Neuronal stem cell (in vitro differentiated cells): ENCODE results near the gene RNU6-8.

Source experiments
- DNase-seq: peaks from one replicate; pipeline ENCODE4 v3.0.0-alpha.2; 2013; ENCODE audit warnings: low spot score
- H2AFZ ChIP-seq: one replicate; pipeline ENCODE4 v1.6.1; 2013; ENCODE audit warnings: mild to moderate bottlenecking, low read length, inconsistent platforms
- H2AK5ac ChIP-seq: 2 replicates; pipeline ENCODE4 v1.6.1; 2013; ENCODE audit warnings: low read depth, mild to moderate bottlenecking, inconsistent platforms, low read length, moderate library complexity, mixed read lengths
- H2BK120ac ChIP-seq: 2 replicates; pipeline ENCODE4 v1.6.1; 2013; ENCODE audit warnings: low read depth, mild to moderate bottlenecking, inconsistent platforms, low read length, moderate library complexity, mixed read lengths
- H2BK12ac ChIP-seq: one replicate; pipeline ENCODE4 v1.6.1; 2013; ENCODE audit warnings: low read length, inconsistent platforms
- H2BK15ac ChIP-seq: 2 replicates; pipeline ENCODE4 v1.6.1; 2013; ENCODE audit warnings: mild to moderate bottlenecking, low read length, inconsistent platforms, mixed read lengths
- H2BK5ac ChIP-seq: one replicate; pipeline ENCODE4 v1.6.1; 2013; ENCODE audit warnings: inconsistent platforms, mild to moderate bottlenecking, low read length, moderate library complexity
- H3K14ac ChIP-seq: one replicate; pipeline ENCODE4 v1.6.1; 2013; ENCODE audit warnings: low read length, inconsistent platforms
- H3K18ac ChIP-seq: 2 replicates; pipeline ENCODE4 v1.6.1; 2013; ENCODE audit warnings: low read length, inconsistent platforms
- H3K23ac ChIP-seq: 2 replicates; pipeline ENCODE4 v1.6.1; 2013; ENCODE audit warnings: low read depth, mild to moderate bottlenecking, mixed read lengths, low read length, inconsistent platforms; ENCODE audit not compliant: poor library complexity
- H3K27ac ChIP-seq: replicated peaks from 3 replicates; pipeline ENCODE4 v1.5.1; 2013; ENCODE audit warnings: low read length, inconsistent platforms
- H3K27me3 ChIP-seq, 3 experiments: 2 replicates each; pipeline ENCODE4 v1.6.1; 2013; ENCODE audit warnings: low read length in 3 of 3, mild to moderate bottlenecking in 2 of 3, inconsistent platforms in 1 of 3, low read depth in 1 of 3, mixed read lengths in 1 of 3, moderate library complexity in 1 of 3; ENCODE audit not compliant: control insufficient read depth in 3 of 3, insufficient read depth in 3 of 3
- H3K36me3 ChIP-seq, 2 donors: replicated peaks in 1 of 2; 2 replicates each; pipeline ENCODE4 v1.6.1; 2013; ENCODE audit warnings: low read length in 2 of 2; ENCODE audit not compliant: control insufficient read depth in 2 of 2, insufficient read depth in 2 of 2
- H3K4ac ChIP-seq: 2 replicates; pipeline ENCODE4 v1.6.1; 2013; ENCODE audit warnings: inconsistent platforms, mild to moderate bottlenecking, low read length, moderate library complexity
- H3K4me1 ChIP-seq, 2 donors: 1 replicate in 1 of 2; 2 replicates in 1 of 2; pipeline ENCODE4 v1.6.1; 2013; ENCODE audit warnings: low read length in 2 of 2, low read depth in 1 of 2; ENCODE audit not compliant: control insufficient read depth in 2 of 2, insufficient read depth in 1 of 2
- H3K4me2 ChIP-seq: one replicate; pipeline ENCODE4 v1.6.1; 2013; ENCODE audit warnings: mild to moderate bottlenecking, low read length, inconsistent platforms; ENCODE audit not compliant: insufficient read depth, poor library complexity, severe bottlenecking
- H3K4me3 ChIP-seq, 2 donors: 2 replicates each; pipeline ENCODE4 v1.5.1; 2013; ENCODE audit warnings: low read length in 2 of 2, mild to moderate bottlenecking in 2 of 2, inconsistent platforms in 1 of 2, moderate library complexity in 1 of 2
- H3K79me1 ChIP-seq: one replicate; pipeline ENCODE4 v1.6.1; 2013; ENCODE audit warnings: low read depth, mild to moderate bottlenecking, inconsistent platforms, low read length, moderate library complexity
- H3K9ac ChIP-seq: one replicate; pipeline ENCODE4 v1.6.1; 2013; ENCODE audit warnings: mild to moderate bottlenecking, low read depth, low read length, inconsistent platforms; ENCODE audit not compliant: poor library complexity
- H3K9me3 ChIP-seq, 2 donors: replicated peaks in 1 of 2; 2 replicates each; pipeline versions ENCODE3 to v1.6.1; 2013; ENCODE audit warnings: low read length in 2 of 2, mild to moderate bottlenecking in 2 of 2, inconsistent platforms in 1 of 2, low read depth in 1 of 2, mixed read lengths in 1 of 2, moderate library complexity in 1 of 2; ENCODE audit not compliant: control insufficient read depth in 2 of 2, insufficient read depth in 1 of 2
- H4K8ac ChIP-seq: one replicate; pipeline ENCODE4 v1.6.1; 2013; ENCODE audit warnings: low read depth, mild to moderate bottlenecking, inconsistent platforms, low read length, moderate library complexity
- H4K91ac ChIP-seq: one replicate; pipeline ENCODE4 v1.6.1; 2013; ENCODE audit warnings: low read length, low read depth, mild to moderate bottlenecking, inconsistent platforms; ENCODE audit not compliant: poor library complexity
- WGBS, 2 donors: extraction: QIAGEN DNeasy Blood & Tissue Kit; methylation state at CpG; one replicate each; pipeline ENCODE4 v1.1.7; 2013; ENCODE audit warnings: missing lambda C conversion rate in 2 of 2, mixed read lengths in 1 of 2; ENCODE audit not compliant: insufficient read length in 2 of 2, insufficient replicate concordance in 1 of 2; ENCODE audit errors: extremely low coverage in 2 of 2; 5-methylcytosine and 5-hydroxymethylcytosine counted together

RNU6-8 gene

GRCh38 chr14:32192712-32193373 lies 10.2 kb downstream of the RNU6-8 start:
- WGBS, 2 donors = no CpG with 5 or more reads among the region's 2 CpGs
- Histone ChIP-seq H3K4me1 (no peaks in the 10 kb centered on the region), H2BK15ac (no peak overlapping the region), H4K91ac (no peak overlapping the region), H2AFZ (no peak overlapping the region), H3K27me3 (peaks cover 0 to 3% (median 0%) of the 10 kb centered on the region in 3 experiments), H3K4me2 (no peak overlapping the region), H3K4ac (no peak overlapping the region), H3K4me3 (no peak overlapping the region), H3K27ac (no peak overlapping the region), H3K79me1 (no peaks in the 10 kb centered on the region), H3K9ac (no peak overlapping the region), H2BK12ac (no peak overlapping the region), H3K18ac (no peak overlapping the region), H2BK5ac (no peak overlapping the region), H2AK5ac (no peak overlapping the region), H4K8ac (no peak overlapping the region), H3K14ac (no peak overlapping the region), H3K36me3 (no peaks in the 10 kb centered on the region), H2BK120ac (no peak overlapping the region), H3K23ac (no peak overlapping the region), H3K9me3 (no peaks in the 10 kb centered on the region)
- no peak for DNase-seq

DNA sequence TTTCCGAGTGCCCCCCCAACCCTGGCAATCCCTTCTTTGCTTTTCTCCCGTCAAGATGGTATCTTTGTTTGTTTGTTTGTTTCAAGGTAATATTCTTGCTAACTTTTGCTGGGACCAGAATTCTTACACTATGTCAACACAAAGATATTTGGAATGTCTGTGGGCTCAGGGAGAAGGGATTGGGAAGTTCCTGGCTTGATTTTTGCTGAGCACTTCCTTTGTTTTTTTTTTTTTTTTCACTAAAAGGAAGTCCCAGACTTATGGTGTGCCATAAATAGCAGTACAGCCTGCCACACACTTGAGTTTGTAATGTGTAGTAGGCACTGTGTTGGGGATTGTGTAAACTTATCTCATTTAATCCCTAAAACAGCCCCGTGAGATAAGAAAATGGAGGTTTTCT lies 12.4 kb downstream of the RNU6-8 start:
- Histone ChIP-seq H2AFZ (no peak overlapping the region), H2BK120ac (no peak overlapping the region), H2BK12ac (no peak overlapping the region), H3K79me1 (no peaks in the 10 kb centered on the region), H3K9me3 (no peaks in the 10 kb centered on the region), H4K91ac (no peak overlapping the region), H3K4me1 (no peaks in the 10 kb centered on the region), H2AK5ac (no peak overlapping the region), H3K18ac (no peak overlapping the region), H3K4me2 (no peak overlapping the region), H3K27ac (no peak overlapping the region), H3K23ac (no peak overlapping the region), H3K4me3 (no peak overlapping the region), H3K9ac (no peak overlapping the region), H2BK5ac (no peak overlapping the region), H4K8ac (no peak overlapping the region), H3K27me3 (no peaks in the 10 kb centered on the region), H2BK15ac (no peak overlapping the region), H3K14ac (no peak overlapping the region), H3K36me3 (no peaks in the 10 kb centered on the region), H3K4ac (no peak overlapping the region)
- DNase-seq = no peak
- no CpG with 5 or more reads among the region's 3 CpGs for WGBS, 2 donors

DNA sequence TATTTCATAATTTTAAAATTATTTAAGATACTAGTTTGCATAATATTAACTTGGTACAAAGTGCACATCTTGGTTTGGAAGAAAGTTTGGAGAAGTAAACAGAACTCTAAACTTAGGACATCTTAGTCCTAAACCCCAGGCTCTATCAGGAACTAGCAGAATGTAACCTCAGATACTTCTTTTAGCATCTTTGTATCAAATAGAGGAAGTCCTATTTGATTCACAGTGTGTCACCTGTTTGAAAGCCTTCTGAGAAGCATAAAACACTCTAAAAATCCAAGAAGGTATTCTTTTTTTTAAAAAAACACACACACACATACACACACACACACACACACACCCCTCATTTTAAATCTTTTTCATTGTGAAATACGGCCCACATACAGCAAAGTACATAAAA lies 13.3 kb downstream of the RNU6-8 start:
- Histone ChIP-seq H3K9ac (no peak overlapping the region), H2BK12ac (no peak overlapping the region), H3K9me3 (peaks cover 0 to 3% of the 10 kb centered on the region in 2 donors), H2AK5ac (no peak overlapping the region), H2BK120ac (no peak overlapping the region), H3K4me3 (no peak overlapping the region), H4K8ac (no peak overlapping the region), H2BK15ac (no peak overlapping the region), H3K23ac (no peak overlapping the region), H4K91ac (no peak overlapping the region), H3K27ac (no peak overlapping the region), H3K4ac (no peak overlapping the region), H3K4me1 (no peaks in the 10 kb centered on the region), H3K18ac (no peak overlapping the region), H3K4me2 (no peak overlapping the region), H2AFZ (no peak overlapping the region), H3K36me3 (no peaks in the 10 kb centered on the region), H3K79me1 (no peaks in the 10 kb centered on the region), H2BK5ac (no peak overlapping the region), H3K14ac (no peak overlapping the region), H3K27me3 (no peaks in the 10 kb centered on the region)
- WGBS, 2 donors = no CpG with 5 or more reads among the region's 1 CpG
- no peak for DNase-seq

- H4K8ac ChIP-seq = no peak overlapping the region
- no peak overlapping the region for H3K9ac ChIP-seq
- H3K9me3 ChIP-seq = peaks cover 0 to 6% of the 10 kb centered on the region in 2 donors
- H3K18ac ChIP-seq = no peak overlapping the region
- no peaks in the 10 kb centered on the region for H3K36me3 ChIP-seq
- no peak overlapping the region for H4K91ac ChIP-seq
- DNase-seq = no peak
- H3K4me2 ChIP-seq = no peak overlapping the region
- no peak overlapping the region for H3K14ac ChIP-seq
- no peak overlapping the region for H2BK120ac ChIP-seq
- H3K4me1 ChIP-seq = no peaks in the 10 kb centered on the region
- H3K79me1 ChIP-seq = no peaks in the 10 kb centered on the region
- H2BK12ac ChIP-seq = no peak overlapping the region
- H2AK5ac ChIP-seq = no peak overlapping the region
- no peak overlapping the region for H2BK15ac ChIP-seq
- H2AFZ ChIP-seq = no peak overlapping the region
- H3K4me3 ChIP-seq = no peak overlapping the region
- no peak overlapping the region for H3K27ac ChIP-seq
- no peak overlapping the region for H2BK5ac ChIP-seq
- H3K27me3 ChIP-seq = no peaks in the 10 kb centered on the region
- no peak overlapping the region for H3K23ac ChIP-seq
- no peak overlapping the region for H3K4ac ChIP-seq
Observed at GRCh38 chr14:32186248-32186647, 16.8 kb downstream of the RNU6-8 start.
